Mucosa of stomach (tissue), 1 donor: Measurements from ENCODE around the gene SHROOM1.

Source experiments
- H3K27me3 ChIP-seq: one replicate; pipeline ENCODE4 v1.7.0; 2013; ENCODE audit warnings: mild to moderate bottlenecking, low read length; ENCODE audit not compliant: control insufficient read depth, insufficient read depth
- H3K36me3 ChIP-seq: one replicate; pipeline ENCODE4 v1.7.0; 2013; ENCODE audit warnings: low read length; ENCODE audit not compliant: control insufficient read depth, insufficient read depth
- H3K4me1 ChIP-seq: one replicate; pipeline ENCODE4 v1.7.0; 2013; ENCODE audit warnings: mild to moderate bottlenecking, low read length; ENCODE audit not compliant: control insufficient read depth, insufficient read depth
- H3K4me3 ChIP-seq: one replicate; pipeline ENCODE4 v1.7.0; 2013; ENCODE audit warnings: low read length
- H3K9ac ChIP-seq: one replicate; pipeline ENCODE4 v1.7.0; 2013; ENCODE audit warnings: mild to moderate bottlenecking, low read length, moderate library complexity
- H3K9me3 ChIP-seq: one replicate; pipeline ENCODE4 v1.7.0; 2013; ENCODE audit warnings: mild to moderate bottlenecking, low read length, moderate library complexity; ENCODE audit not compliant: control insufficient read depth
- donor health status: Pancreatic carcinoma.

Gene SHROOM1

DNA sequence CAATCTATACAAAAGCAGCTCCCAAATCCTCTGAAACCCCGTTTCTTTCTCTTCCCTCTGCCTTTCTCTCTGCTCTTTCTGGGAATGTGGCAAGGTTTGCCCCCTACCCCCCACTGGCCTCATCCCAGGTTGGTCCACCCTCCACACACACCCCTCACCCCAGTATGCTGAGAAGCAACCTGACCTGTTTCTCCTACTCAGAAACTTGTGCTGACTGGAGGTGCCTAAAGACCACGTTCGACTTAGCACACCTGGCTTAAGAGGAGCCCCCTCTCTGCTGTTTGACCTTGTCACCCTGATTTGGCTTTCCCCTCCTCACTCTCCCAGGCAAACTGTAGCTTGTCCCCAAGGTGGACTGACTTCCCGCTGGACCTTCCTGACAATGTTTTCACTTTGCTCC is 52.3 kb downstream of the SHROOM1 start:
- peaks cover 37% of the 10 kb centered on the region for H3K4me1 ChIP-seq
- H3K9ac ChIP-seq, result peak overlapping the region; percentile 70
- no peaks in the 10 kb centered on the region for H3K9me3 ChIP-seq
- no peaks in the 10 kb centered on the region for H3K27me3 ChIP-seq
- peak overlapping the region; percentile 44 for H3K4me3 ChIP-seq
- no peaks in the 10 kb centered on the region for H3K36me3 ChIP-seq

DNA sequence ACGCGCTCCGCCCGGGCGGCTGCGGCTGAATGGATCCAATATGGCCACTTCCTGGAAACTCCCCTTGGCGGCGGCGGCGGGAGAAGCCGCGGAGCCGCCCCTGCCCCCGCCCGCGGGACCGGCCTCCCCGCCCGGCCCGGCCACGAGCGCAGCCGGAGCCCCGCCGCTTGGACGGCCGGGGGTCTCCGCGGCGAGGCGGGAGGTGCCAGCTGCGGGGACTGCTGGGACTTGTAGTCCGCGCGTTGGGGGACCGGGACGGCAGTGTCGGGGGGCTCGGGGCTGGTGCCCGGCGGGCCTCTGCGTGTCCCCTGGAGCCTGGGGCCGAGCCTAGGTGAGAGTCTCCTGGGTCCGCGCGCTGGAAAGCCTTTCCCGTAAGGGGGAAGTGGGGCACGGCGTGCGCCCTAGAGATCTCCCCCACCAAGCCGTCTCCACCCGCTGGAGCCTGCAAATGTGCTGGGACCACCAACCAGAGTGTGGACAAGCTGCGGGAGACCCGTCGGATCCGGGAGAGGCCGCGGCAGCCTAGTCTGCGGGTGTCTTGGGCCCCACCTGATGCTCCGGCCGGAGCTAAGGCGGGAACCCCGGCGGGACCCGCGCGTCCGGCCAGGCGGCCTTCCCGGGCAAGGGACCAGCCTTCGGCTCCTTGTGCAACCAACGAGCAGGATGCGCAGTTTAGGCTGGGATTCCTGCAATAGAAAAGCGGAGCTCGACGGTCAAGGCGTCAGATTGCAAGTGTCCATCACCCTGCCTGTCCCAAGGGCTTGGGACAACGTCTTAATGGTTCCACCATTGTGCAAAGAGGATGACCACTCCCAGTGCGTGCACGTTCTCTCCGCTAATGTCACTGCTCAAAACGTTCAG is 53.0 kb downstream of the SHROOM1 start, which contains the start of gene SEPTIN8:
Gene SEPTIN8, minus strand, starts transcription at position 31 of the 861 bp plus-strand sequence. CDS start 102 bp downstream, outside the sequence.
- H3K9me3 ChIP-seq, result no peaks in the 10 kb centered on the region
- H3K27me3 ChIP-seq, result no peaks in the 10 kb centered on the region
- no peaks in the 10 kb centered on the region for H3K36me3 ChIP-seq
- peak within 1 kb of the TSS; percentile 73 for H3K9ac ChIP-seq
- H3K4me3 ChIP-seq, result peak within 1 kb of the TSS; percentile 69
- peaks cover 37% of the 10 kb centered on the region for H3K4me1 ChIP-seq

DNA sequence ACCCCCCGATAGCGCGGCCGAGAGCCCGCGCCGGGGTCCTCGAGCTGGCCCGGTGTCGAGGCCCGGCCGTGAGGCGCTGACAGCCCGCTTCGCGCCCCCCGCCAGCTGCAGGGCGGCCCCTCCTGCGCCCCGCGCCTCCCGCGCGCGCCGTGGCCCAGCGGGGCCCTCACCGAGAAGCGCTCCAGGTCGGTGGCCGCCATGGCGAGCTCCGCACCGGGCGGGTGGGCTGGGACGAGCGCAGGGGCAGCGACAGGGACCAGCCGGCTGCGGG is 53.6 kb downstream of the SHROOM1 start:
- Histone ChIP-seq H3K4me1 (peaks cover 37% of the 10 kb centered on the region), H3K36me3 (no peaks in the 10 kb centered on the region), H3K4me3 (peak overlapping the region; percentile 69), H3K9ac (peak overlapping the region; percentile 73), H3K27me3 (no peaks in the 10 kb centered on the region), H3K9me3 (no peaks in the 10 kb centered on the region)

DNA sequence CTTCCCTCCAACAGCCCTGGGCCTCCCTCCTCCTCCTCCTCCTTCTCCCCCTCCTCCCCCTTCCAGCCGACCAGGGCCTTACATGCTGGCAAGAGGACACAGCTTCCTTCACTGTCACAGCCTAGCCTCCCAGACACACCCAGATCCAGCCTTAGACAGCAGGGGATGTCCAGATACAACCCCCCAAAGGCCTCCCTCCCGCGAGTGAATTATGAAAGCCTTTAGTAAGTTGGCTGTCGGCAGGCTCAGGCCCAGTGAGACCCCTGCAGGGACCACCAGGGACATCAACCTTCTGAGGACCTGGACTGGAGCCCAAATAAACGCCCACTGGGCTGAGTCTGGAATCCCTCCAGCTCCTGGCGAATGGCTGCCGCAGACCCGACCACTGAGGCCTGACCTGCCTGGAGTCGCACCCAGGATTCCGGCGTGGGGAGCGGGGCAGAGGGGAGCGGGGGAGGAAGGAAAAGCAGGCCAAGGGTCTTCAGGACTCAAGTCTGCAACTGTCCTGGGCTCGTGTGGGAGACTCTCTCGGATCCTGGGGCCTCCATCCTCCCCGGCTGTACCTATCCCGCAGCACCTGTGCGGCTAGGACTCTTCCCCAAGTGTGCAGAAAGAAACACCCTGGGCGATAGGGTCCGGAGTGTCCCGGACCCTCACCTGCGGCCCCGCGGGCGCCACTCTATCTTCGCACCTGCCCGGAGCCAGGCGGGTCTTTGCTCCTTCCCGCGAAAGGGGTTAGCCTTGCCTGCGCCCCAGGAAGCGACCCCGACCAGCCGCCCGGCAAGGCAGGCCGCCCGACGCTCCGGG is 54.1 kb downstream of the SHROOM1 start:
- Histone ChIP-seq H3K36me3 (no peaks in the 10 kb centered on the region), H3K9ac (peak overlapping the region; percentile 73), H3K4me3 (peak overlapping the region; percentile 69), H3K4me1 (peaks cover 37% of the 10 kb centered on the region), H3K27me3 (no peaks in the 10 kb centered on the region), H3K9me3 (no peaks in the 10 kb centered on the region)

DNA sequence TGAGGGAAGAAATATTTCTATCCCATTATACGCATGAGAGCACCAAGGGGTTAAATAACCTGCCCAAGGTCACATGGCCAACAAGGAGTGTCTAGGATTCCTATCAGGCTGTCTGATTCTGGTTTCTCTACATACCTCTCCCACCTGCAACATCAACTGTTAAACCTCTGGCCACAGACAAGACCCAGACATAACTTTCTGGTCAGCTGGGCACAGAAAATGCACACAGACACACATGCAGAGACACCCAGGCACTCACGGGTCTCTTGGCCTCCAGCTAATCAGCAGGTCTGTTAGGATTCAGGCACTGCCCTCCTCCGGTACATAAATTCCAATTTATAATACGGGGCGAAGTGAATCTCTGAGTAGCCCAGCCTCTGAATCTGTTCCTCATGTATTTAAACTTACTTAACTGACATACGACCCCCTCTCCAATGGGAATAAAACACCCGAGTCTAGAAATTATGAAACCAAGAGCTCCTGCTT is 54.9 kb downstream of the SHROOM1 start:
- Histone ChIP-seq H3K36me3 (no peaks in the 10 kb centered on the region), H3K9me3 (no peaks in the 10 kb centered on the region), H3K4me1 (peaks cover 37% of the 10 kb centered on the region), H3K9ac (peak overlapping the region; percentile 73), H3K4me3 (peak overlapping the region; percentile 69), H3K27me3 (no peaks in the 10 kb centered on the region)

DNA sequence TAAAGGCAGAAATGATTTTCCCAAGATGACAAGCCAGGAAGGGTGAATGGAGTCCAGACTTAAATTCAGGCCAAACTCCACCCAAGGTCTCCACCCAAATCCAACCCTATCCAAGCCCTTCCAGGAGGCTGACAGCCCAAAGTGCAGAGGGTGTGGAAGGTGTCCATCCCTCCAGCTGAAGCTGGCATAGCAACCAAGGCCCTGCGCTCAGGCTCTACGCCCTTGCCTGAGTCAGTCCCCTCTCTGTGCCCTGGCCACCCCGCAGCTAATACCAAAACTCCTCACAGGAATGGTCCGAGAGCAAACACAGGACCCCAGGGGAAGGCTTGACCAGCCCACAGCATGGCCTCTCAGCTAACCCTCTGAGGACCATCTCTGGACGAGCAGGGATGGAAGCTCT is 55.6 kb downstream of the SHROOM1 start:
- Histone ChIP-seq H3K9ac (no peak overlapping the region), H3K9me3 (no peaks in the 10 kb centered on the region), H3K27me3 (no peaks in the 10 kb centered on the region), H3K36me3 (no peaks in the 10 kb centered on the region), H3K4me1 (peaks cover 40% of the 10 kb centered on the region), H3K4me3 (no peak overlapping the region)

DNA sequence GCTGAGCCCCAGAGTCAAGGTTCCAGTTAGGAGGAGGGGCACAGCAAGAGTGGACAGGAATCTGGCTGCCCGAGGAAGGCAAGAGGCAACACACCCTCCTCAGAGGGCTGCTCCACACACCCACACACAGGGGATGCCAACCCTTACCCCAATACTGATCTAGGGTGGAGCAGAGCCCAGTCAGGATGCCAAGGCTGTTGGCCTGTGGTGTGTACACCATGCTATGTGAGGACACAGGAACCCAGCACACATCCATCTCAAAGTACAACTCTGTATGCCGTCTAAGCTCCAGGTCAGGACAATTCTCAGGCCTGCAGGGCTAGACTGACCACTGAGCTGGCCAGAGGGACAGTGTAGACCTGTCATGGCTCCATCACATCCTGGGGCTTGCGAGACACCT is 56.0 kb downstream of the SHROOM1 start:
- no peak overlapping the region for H3K4me3 ChIP-seq
- no peaks in the 10 kb centered on the region for H3K36me3 ChIP-seq
- no peaks in the 10 kb centered on the region for H3K27me3 ChIP-seq
- H3K9ac ChIP-seq, result no peak overlapping the region
- H3K4me1 ChIP-seq, result peaks cover 40% of the 10 kb centered on the region
- H3K9me3 ChIP-seq, result no peaks in the 10 kb centered on the region

DNA sequence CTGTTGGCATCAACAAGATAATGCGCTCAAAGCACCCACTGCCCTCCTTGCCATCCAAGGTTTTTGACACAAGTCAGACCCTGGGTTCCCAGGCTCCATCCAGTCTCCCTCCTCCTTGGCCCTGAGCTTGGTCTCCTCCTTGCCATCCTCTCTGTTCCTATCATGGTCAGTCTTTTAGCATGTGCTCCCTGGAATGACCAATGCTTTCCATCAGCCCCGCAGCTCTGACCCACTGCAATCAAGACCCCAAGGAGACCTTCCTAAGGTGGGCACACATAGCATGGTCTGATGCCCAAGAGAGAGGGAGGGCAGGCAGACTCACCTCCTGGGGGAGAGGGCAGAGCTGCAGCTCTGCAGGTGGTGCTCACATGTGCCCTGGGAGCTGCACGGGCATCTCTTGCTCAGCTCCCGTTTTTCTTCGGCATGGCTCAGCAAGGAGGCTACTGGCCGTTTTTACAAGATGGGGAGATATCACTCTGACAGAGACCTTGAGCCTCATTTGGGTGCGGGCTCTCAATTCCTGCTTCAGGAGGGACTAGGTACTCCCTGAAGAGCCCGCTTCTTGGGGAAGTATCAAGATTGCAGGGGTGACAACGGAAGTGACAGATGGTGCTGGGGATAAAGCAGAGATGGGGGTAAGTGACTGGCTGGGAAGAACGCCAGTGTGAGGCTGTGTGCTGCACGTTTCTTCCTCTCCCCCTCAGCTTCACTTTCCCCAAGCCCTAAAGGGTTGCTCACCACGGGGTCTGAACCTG is 56.7 kb downstream of the SHROOM1 start:
- Histone ChIP-seq H3K9ac (no peak overlapping the region), H3K4me3 (no peak overlapping the region), H3K36me3 (no peaks in the 10 kb centered on the region), H3K27me3 (no peaks in the 10 kb centered on the region), H3K9me3 (no peaks in the 10 kb centered on the region), H3K4me1 (peaks cover 40% of the 10 kb centered on the region)

DNA sequence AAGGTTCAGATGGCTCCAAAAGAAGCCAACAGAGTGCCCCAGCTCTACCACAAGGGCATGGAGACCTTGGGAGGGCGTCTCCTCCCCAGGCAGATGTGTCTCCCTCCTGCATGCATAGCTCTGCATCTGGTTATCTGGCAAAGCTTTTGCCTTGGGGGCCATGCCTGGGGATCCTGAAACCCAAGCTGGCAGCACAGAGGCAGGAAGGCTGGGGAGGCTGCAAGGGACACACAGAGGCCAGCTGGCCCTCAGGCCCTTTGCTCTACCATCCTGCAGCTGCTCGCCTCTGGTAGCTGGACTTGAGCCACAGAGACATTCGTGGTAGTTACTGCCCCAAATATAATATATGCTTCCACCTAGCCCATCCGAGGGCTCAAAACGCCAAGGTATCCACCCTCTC is 57.3 kb downstream of the SHROOM1 start:
- peaks cover 36% of the 10 kb centered on the region for H3K4me1 ChIP-seq
- no peak overlapping the region for H3K4me3 ChIP-seq

DNA sequence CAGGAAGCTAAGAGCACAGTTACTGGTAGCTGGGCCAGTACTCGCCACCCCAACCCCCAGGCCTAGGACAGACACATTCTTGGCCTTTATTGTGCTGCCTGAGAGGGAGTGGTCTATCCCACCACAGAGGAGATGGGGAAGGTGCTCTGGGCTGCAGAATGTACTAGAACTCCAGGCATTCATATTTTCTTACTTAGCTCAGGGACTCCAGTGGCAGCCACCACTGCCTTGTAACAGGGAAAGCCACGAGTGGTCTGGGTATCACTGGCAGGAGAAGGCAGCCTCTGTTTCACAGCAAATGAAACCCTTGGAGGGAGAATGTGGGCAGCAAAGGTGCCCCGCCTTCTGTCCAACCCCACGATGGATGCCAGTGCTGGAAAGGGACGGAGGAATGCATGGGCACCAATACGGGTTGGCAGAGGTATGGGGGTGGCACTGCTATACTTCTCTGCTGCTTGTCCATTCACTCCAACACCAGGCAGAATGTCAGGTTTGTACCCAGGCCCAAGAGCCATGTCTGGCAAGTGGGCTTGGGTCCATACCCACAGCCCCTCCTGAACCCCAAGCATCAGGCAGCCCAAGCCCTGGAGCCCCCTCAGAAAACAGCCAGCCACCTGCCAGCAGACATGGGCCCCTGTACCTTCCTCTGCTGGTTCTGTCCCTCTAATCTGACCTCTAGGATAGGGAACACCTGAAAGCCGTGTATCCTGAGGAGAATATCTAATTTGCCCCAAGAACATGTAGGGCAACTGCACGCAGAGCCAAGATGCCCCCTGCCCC is 58.0 kb downstream of the SHROOM1 start:
- H3K4me3 ChIP-seq, result no peak overlapping the region
- H3K27me3 ChIP-seq, result no peaks in the 10 kb centered on the region
- H3K9ac ChIP-seq, result no peak overlapping the region
- no peaks in the 10 kb centered on the region for H3K36me3 ChIP-seq
- H3K4me1 ChIP-seq, result peaks cover 32% of the 10 kb centered on the region
- no peaks in the 10 kb centered on the region for H3K9me3 ChIP-seq

More for the DNA sequence above, 57.3 kb downstream of the SHROOM1 start:
- Histone ChIP-seq H3K9ac (no peak overlapping the region), H3K9me3 (no peaks in the 10 kb centered on the region), H3K36me3 (no peaks in the 10 kb centered on the region), H3K27me3 (no peaks in the 10 kb centered on the region)
